Measurements from ENCODE around the gene AP2A2. TPM values are rescaled to one million over a fixed set of nuclear protein-coding genes. Genes with fewer than 3 reads are reported as not detected.

The AP2A2 gene
- total RNA-seq, 2 experiments from 2014 or later = 60.1 to 66.7 TPM

Other genes starting within 250 kb of the AP2A2 start
- gene DEAF1, start 230.6 kb upstream of the AP2A2 start, total RNA-seq = 10 to 100 TPM; 44.0 to 48.8 TPM
- 10 to 100 TPM; 39.1 to 44.7 TPM for gene TMEM80, start 230.1 kb upstream of the AP2A2 start, total RNA-seq
- gene EPS8L2, start 219.6 kb upstream of the AP2A2 start, total RNA-seq = 10 to 100 TPM in 1 of 2 experiments, 1 to 10 TPM in 1; 7.8 to 11.9 TPM
- 100 to 1,000 TPM; 219 to 268 TPM for gene TALDO1, start 178.4 kb upstream of the AP2A2 start, total RNA-seq
- 10 to 100 TPM; 58.2 to 62.1 TPM for gene GATD1, start 148.4 kb upstream of the AP2A2 start, total RNA-seq
- under 1 TPM; 0.20 to 0.60 TPM for gene CEND1, start 135.8 kb upstream of the AP2A2 start, total RNA-seq
- gene SLC25A22, start 127.6 kb upstream of the AP2A2 start, total RNA-seq = 10 to 100 TPM; 45.9 to 49.1 TPM
- 10 to 100 TPM; 47.9 to 60.4 TPM for gene PIDD1, start 120.6 kb upstream of the AP2A2 start, total RNA-seq
- gene RPLP2, start 115.9 kb upstream of the AP2A2 start, total RNA-seq = 1,000 to 10,000 TPM; 1,927 to 2,229 TPM
- 10 to 100 TPM; 68.9 to 71.9 TPM for gene PNPLA2, start 107.0 kb upstream of the AP2A2 start, total RNA-seq
- 1 to 10 TPM; 7.7 to 8.1 TPM for gene CRACR2B, start 98.0 kb upstream of the AP2A2 start, total RNA-seq
- 10 to 100 TPM; 35.4 to 37.6 TPM for gene CD151, start 92.9 kb upstream of the AP2A2 start, total RNA-seq
- gene POLR2L, start 83.3 kb upstream of the AP2A2 start, total RNA-seq = 10 to 100 TPM; 90.3 to 96.0 TPM
- 1 to 10 TPM; 7.7 to 7.9 TPM for gene TSPAN4, start 83.0 kb upstream of the AP2A2 start, total RNA-seq
- 10 to 100 TPM; 42.6 to 45.5 TPM for gene CHID1, start 15.1 kb upstream of the AP2A2 start, total RNA-seq
- gene MUC6, start 110.8 kb downstream of the AP2A2 start, total RNA-seq = not detected
- not detected for gene MUC2, start 149.0 kb downstream of the AP2A2 start, total RNA-seq
- gene MUC5AC, start 232.1 kb downstream of the AP2A2 start, total RNA-seq = not detected

Data from activated CD4-positive, alpha-beta T cell treated with anti-CD3 and anti-CD28 coated beads, Interleukin-2, amount 10 ng/mL, durations not matched to agents 7 days and 5 days (primary cell).